ENCODE results near the gene WDFY2. TPM values are rescaled to one million over a fixed set of nuclear protein-coding genes. Genes with fewer than 3 reads are reported as not detected.

WDFY2 gene
- total and polyA plus RNA-seq, 2 donors: 3.4 to 7.4 TPM

GRCh38 chr13:51801631-51802099 lies 217.4 kb downstream of the WDFY2 start:
- 91% methylated on average over 7 of the region's 7 CpGs for WGBS
- no peak for DNase-seq (ENCODE audit: low read depth in 6 of 9, low spot score in 9 of 9)
- H3K27me3 ChIP-seq (ENCODE audit: control insufficient read depth in 2 of 2, insufficient read depth in 1 of 2, low read length in 1 of 2): no peaks in the 10 kb centered on the region
- no peaks in the 10 kb centered on the region for H3K9me3 ChIP-seq (ENCODE audit: control insufficient read depth in 2 of 2, insufficient read depth in 1 of 2, low read length in 1 of 2)
- H3K27ac ChIP-seq (ENCODE audit: low read depth in 1 of 2, low read length in 1 of 2): no peak overlapping the region
- H3K4me1 ChIP-seq (ENCODE audit: control insufficient read depth in 2 of 2, insufficient read depth in 2 of 2, low read length in 2 of 2): peaks cover 19 to 31% of the 10 kb centered on the region in 2 donors
- no peaks in the 10 kb centered on the region for H3K36me3 ChIP-seq (ENCODE audit: control insufficient read depth in 2 of 2, insufficient read depth in 2 of 2, low read length in 1 of 2)
- H3K4me3 ChIP-seq (ENCODE audit: low read length in 2 of 2): no peak overlapping the region

GRCh38 chr13:51802631-51803418 lies 218.6 kb downstream of the WDFY2 start:
- peaks cover 19 to 31% of the 10 kb centered on the region in 2 donors for H3K4me1 ChIP-seq (ENCODE audit: control insufficient read depth in 2 of 2, insufficient read depth in 2 of 2, low read length in 2 of 2)
- peak overlapping the region; percentile 79 to 97 for H3K27ac ChIP-seq (ENCODE audit: low read depth in 1 of 2, low read length in 1 of 2)

GRCh38 chr13:51803422-51804294 lies 219.4 kb downstream of the WDFY2 start, which contains the start of gene DHRS12:
Gene DHRS12, minus strand, starts transcription at chr13:51804163. Its CDS starts 4,504 bp downstream, at chr13:51799659.
- H3K4me1 ChIP-seq (ENCODE audit: control insufficient read depth in 2 of 2, insufficient read depth in 2 of 2, low read length in 2 of 2): peaks cover 19 to 31% of the 10 kb centered on the region in 2 donors

More at GRCh38 chr13:51802631-51803418, 218.6 kb downstream of the WDFY2 start:
- Histone ChIP-seq H3K36me3 (ENCODE audit: control insufficient read depth in 2 of 2, insufficient read depth in 2 of 2, low read length in 1 of 2) (no peaks in the 10 kb centered on the region), H3K9me3 (ENCODE audit: control insufficient read depth in 2 of 2, insufficient read depth in 1 of 2, low read length in 1 of 2) (no peaks in the 10 kb centered on the region), H3K4me3 (ENCODE audit: low read length in 2 of 2) (peak overlapping the region; percentile 85), H3K27me3 (ENCODE audit: control insufficient read depth in 2 of 2, insufficient read depth in 1 of 2, low read length in 1 of 2) (no peaks in the 10 kb centered on the region)
- DNase-seq (ENCODE audit: low read depth in 6 of 9, low spot score in 9 of 9): no peak
- WGBS: 58% methylated on average over 9 of the region's 9 CpGs

GRCh38 chr13:51804295-51805172 lies 220.3 kb downstream of the WDFY2 start:
- WGBS: 23% methylated on average over 31 of the region's 31 CpGs
- H3K27me3 ChIP-seq (ENCODE audit: control insufficient read depth in 2 of 2, insufficient read depth in 1 of 2, low read length in 1 of 2): no peaks in the 10 kb centered on the region
- peaks cover 19 to 31% of the 10 kb centered on the region in 2 donors for H3K4me1 ChIP-seq (ENCODE audit: control insufficient read depth in 2 of 2, insufficient read depth in 2 of 2, low read length in 2 of 2)
- H3K36me3 ChIP-seq (ENCODE audit: control insufficient read depth in 2 of 2, insufficient read depth in 2 of 2, low read length in 1 of 2): no peaks in the 10 kb centered on the region
- no peak for DNase-seq (ENCODE audit: low read depth in 6 of 9, low spot score in 9 of 9)
- peak overlapping the region; percentile 79 to 97 for H3K27ac ChIP-seq (ENCODE audit: low read depth in 1 of 2, low read length in 1 of 2)
- H3K9me3 ChIP-seq (ENCODE audit: control insufficient read depth in 2 of 2, insufficient read depth in 1 of 2, low read length in 1 of 2): no peaks in the 10 kb centered on the region
- H3K4me3 ChIP-seq (ENCODE audit: low read length in 2 of 2): peak overlapping the region; percentile 85

More at GRCh38 chr13:51803422-51804294, 219.4 kb downstream of the WDFY2 start, which contains the start of gene DHRS12:
- under 1% methylated on average over 91 of the region's 91 CpGs for WGBS
- peak in 7 of 9 donors; percentile 73 to 94 (median 87) for DNase-seq (ENCODE audit: low read depth in 6 of 9, low spot score in 9 of 9)
- peak within 1 kb of the TSS; percentile 85 for H3K4me3 ChIP-seq (ENCODE audit: low read length in 2 of 2)
- no peaks in the 10 kb centered on the region for H3K9me3 ChIP-seq (ENCODE audit: control insufficient read depth in 2 of 2, insufficient read depth in 1 of 2, low read length in 1 of 2)
- H3K27me3 ChIP-seq (ENCODE audit: control insufficient read depth in 2 of 2, insufficient read depth in 1 of 2, low read length in 1 of 2): no peaks in the 10 kb centered on the region
- peak within 1 kb of the TSS; percentile 79 to 97 for H3K27ac ChIP-seq (ENCODE audit: low read depth in 1 of 2, low read length in 1 of 2)
- H3K36me3 ChIP-seq (ENCODE audit: control insufficient read depth in 2 of 2, insufficient read depth in 2 of 2, low read length in 1 of 2): no peaks in the 10 kb centered on the region

GRCh38 chr13:51805313-51805712 lies 221.1 kb downstream of the WDFY2 start:
- Histone ChIP-seq H3K4me1 (ENCODE audit: control insufficient read depth in 2 of 2, insufficient read depth in 2 of 2, low read length in 2 of 2) (peaks cover 19 to 31% of the 10 kb centered on the region in 2 donors), H3K4me3 (ENCODE audit: low read length in 2 of 2) (no peak overlapping the region), H3K9me3 (ENCODE audit: control insufficient read depth in 2 of 2, insufficient read depth in 1 of 2, low read length in 1 of 2) (no peaks in the 10 kb centered on the region), H3K27me3 (ENCODE audit: control insufficient read depth in 2 of 2, insufficient read depth in 1 of 2, low read length in 1 of 2) (no peaks in the 10 kb centered on the region), H3K36me3 (ENCODE audit: control insufficient read depth in 2 of 2, insufficient read depth in 2 of 2, low read length in 1 of 2) (no peaks in the 10 kb centered on the region), H3K27ac (ENCODE audit: low read depth in 1 of 2, low read length in 1 of 2) (peak overlapping the region in 1 of 2 donors; percentile 25)
- DNase-seq (ENCODE audit: low read depth in 6 of 9, low spot score in 9 of 9): no peak
- 93% methylated on average over 4 of the region's 4 CpGs for WGBS

- WGBS: 96% methylated on average over 2 of the region's 2 CpGs
- H3K36me3 ChIP-seq (ENCODE audit: control insufficient read depth in 2 of 2, insufficient read depth in 2 of 2, low read length in 1 of 2): no peaks in the 10 kb centered on the region
- peaks cover 19 to 33% of the 10 kb centered on the region in 2 donors for H3K4me1 ChIP-seq (ENCODE audit: control insufficient read depth in 2 of 2, insufficient read depth in 2 of 2, low read length in 2 of 2)
Observed at GRCh38 chr13:51805925-51806324, 221.7 kb downstream of the WDFY2 start.

GRCh38 chr13:51806566-51806965 lies 222.3 kb downstream of the WDFY2 start:
- peaks cover 19 to 32% of the 10 kb centered on the region in 2 donors for H3K4me1 ChIP-seq (ENCODE audit: control insufficient read depth in 2 of 2, insufficient read depth in 2 of 2, low read length in 2 of 2)
- WGBS: 93% methylated on average over 2 of the region's 2 CpGs
- DNase-seq (ENCODE audit: low read depth in 6 of 9, low spot score in 9 of 9): no peak
- no peaks in the 10 kb centered on the region for H3K9me3 ChIP-seq (ENCODE audit: control insufficient read depth in 2 of 2, insufficient read depth in 1 of 2, low read length in 1 of 2)
- H3K27me3 ChIP-seq (ENCODE audit: control insufficient read depth in 2 of 2, insufficient read depth in 1 of 2, low read length in 1 of 2): no peaks in the 10 kb centered on the region
- no peak overlapping the region for H3K27ac ChIP-seq (ENCODE audit: low read depth in 1 of 2, low read length in 1 of 2)
- H3K36me3 ChIP-seq (ENCODE audit: control insufficient read depth in 2 of 2, insufficient read depth in 2 of 2, low read length in 1 of 2): no peaks in the 10 kb centered on the region
- no peak overlapping the region for H3K4me3 ChIP-seq (ENCODE audit: low read length in 2 of 2)

More at GRCh38 chr13:51805925-51806324, 221.7 kb downstream of the WDFY2 start:
- Histone ChIP-seq H3K9me3 (ENCODE audit: control insufficient read depth in 2 of 2, insufficient read depth in 1 of 2, low read length in 1 of 2) (no peaks in the 10 kb centered on the region), H3K4me3 (ENCODE audit: low read length in 2 of 2) (no peak overlapping the region), H3K27ac (ENCODE audit: low read depth in 1 of 2, low read length in 1 of 2) (no peak overlapping the region), H3K27me3 (ENCODE audit: control insufficient read depth in 2 of 2, insufficient read depth in 1 of 2, low read length in 1 of 2) (no peaks in the 10 kb centered on the region)
- DNase-seq (ENCODE audit: low read depth in 6 of 9, low spot score in 9 of 9): no peak

GRCh38 chr13:51807041-51807440 lies 222.8 kb downstream of the WDFY2 start:
- WGBS: 92% methylated on average over 5 of the region's 5 CpGs
- Histone ChIP-seq H3K4me3 (ENCODE audit: low read length in 2 of 2) (no peak overlapping the region), H3K27me3 (ENCODE audit: control insufficient read depth in 2 of 2, insufficient read depth in 1 of 2, low read length in 1 of 2) (no peaks in the 10 kb centered on the region), H3K4me1 (ENCODE audit: control insufficient read depth in 2 of 2, insufficient read depth in 2 of 2, low read length in 2 of 2) (peaks cover 16 to 27% of the 10 kb centered on the region in 2 donors), H3K27ac (ENCODE audit: low read depth in 1 of 2, low read length in 1 of 2) (no peak overlapping the region), H3K36me3 (ENCODE audit: control insufficient read depth in 2 of 2, insufficient read depth in 2 of 2, low read length in 1 of 2) (no peaks in the 10 kb centered on the region), H3K9me3 (ENCODE audit: control insufficient read depth in 2 of 2, insufficient read depth in 1 of 2, low read length in 1 of 2) (no peaks in the 10 kb centered on the region)
- DNase-seq (ENCODE audit: low read depth in 6 of 9, low spot score in 9 of 9): no peak

Measured in thymus (tissue), 11 donors.